NCI-H1436 treated with DMSO at 0.1 percent for 48 hours (cell line): ENCODE results near the gene OR10X1.

ENCODE experiments used
- DNase-seq: peaks from one replicate; lab custom pipeline; 2025; lab: John Stamatoyannopoulos, UW

The OR10X1 gene

DNA sequence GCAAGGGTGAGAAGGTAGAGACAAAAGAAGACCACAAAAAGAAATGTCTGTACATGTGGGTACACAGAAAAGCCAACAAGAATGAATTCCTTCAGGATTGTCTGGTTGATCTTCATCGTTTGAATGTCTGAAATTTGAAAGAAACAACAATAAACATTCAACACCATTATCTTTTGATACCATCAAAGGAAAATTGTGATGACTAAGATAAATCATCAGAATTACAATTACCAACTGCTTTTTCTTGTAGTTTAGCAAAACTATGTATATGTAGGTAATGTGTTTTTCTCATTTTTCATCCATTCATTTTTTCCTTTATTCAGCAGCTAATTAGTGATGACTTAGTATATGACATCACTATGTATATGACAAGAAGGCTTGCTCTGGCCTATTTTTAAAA is at the start of gene OR10X1:
Gene OR10X1, minus strand, starts transcription at position 167 of the 400 bp plus-strand sequence. Its CDS starts 0 bp downstream, at position 167.
- DNase-seq = no peak

- no peak for DNase-seq
These were observed 34.1 kb upstream of the OR10X1 start for GRCh38 chr1:158613764-158614163.

GRCh38 chr1:158611916-158612315 is 32.2 kb upstream of the OR10X1 start:
- DNase-seq = no peak

DNA sequence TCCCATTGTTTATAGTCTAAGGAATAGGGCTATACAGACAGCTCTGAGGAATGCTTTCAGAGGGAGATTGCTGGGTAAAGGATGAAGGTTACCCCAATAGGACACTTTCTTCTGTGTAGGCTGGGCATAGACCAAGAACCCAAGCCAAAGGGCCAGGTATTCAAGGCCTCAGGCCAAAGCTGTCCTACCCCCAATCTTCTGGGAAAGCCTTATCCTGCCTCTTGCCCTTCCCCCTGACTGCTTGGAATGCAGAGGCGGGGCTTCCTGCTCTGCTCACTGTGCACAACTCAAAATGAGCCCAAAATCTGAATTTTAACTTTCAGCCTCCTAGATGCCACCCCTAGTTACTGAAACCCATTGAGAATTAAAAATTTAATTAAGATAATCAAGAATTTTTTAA is 27.6 kb upstream of the OR10X1 start:
- DNase-seq = no peak

DNA sequence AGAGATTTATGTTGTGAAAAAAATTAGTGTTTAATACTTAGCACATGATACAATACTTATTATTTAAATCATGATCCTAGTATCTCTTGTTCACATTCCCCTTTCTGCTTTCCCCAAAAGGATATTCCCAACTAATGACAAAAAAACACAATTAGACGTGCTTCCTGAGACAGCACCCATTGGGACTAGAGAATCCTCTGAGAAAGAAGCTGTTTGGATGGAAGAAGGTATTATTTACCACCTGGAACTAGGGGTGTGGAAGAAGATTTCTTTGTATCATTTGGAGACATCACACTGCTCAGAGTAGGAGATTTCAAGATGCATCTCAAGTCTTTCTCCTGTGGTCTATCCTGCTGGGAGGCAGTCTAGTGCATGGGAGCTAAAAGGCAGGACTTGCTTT is 25.3 kb upstream of the OR10X1 start, which contains the start of gene OR10Z1:
Gene OR10Z1, plus strand, starts transcription at position 301 of the 400 bp plus-strand sequence. CDS start 1,171 bp downstream, outside the sequence.
- DNase-seq = no peak

GRCh38 chr1:158600735-158601134 is 21.0 kb upstream of the OR10X1 start:
- no peak for DNase-seq

DNA sequence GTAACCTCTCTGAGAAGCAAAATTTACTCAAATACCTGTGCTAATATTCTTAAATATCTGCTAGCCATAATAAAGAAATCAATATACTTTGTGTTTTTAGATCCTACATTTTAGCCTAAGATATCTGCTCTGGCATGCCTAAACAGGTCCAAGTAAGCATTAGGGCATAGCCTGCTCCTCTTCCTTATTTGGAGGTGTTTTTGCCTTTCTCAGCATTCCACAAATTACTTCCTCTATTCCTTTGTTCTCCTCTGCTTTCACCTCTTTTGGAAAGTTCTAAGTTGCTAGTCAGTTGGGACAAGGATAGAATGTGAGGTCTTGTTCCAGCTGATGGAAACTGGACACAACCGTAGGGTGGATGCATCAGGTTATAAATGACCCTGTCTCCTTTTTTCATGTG is 7.2 kb upstream of the OR10X1 start:
- DNase-seq = no peak

DNA sequence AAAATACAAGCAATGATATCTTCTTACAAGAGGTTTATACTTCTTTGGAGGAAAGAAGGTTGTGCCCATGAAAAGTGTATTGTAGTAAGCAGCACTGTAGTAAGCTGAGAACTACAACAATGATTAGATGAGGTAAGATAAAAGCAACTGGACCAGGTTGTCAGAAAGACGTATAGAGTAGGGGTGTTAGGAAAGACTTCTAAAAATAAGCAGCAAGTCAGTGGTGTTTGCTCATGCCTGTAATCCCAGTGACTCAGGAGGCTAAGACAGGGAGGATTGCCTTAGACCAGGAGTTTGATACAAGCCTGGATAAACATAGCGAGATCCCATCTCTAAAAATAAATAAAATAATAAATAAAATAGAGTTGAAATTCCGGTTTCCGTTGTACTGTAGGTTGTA is 4.3 kb upstream of the OR10X1 start:
- no peak for DNase-seq

DNA sequence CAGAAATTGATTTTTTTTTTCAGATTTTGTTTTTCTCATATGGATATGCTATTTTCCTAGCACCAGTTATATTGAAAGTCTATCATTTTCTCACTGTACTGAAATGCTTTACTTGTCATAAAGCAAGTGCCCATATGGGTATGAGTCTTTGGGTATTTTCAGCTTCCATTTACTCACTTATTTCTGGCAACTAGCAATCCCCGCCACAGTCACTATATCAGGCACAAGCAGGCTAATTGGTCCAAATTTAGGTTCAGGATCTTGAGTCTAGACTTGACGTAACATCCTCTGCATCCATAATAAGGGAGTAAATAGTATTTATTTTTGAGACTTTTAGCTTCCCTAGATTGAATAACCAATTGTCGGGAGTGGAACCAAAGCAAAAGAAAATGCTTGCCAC is 2.1 kb downstream of the OR10X1 start:
- no peak for DNase-seq

DNA sequence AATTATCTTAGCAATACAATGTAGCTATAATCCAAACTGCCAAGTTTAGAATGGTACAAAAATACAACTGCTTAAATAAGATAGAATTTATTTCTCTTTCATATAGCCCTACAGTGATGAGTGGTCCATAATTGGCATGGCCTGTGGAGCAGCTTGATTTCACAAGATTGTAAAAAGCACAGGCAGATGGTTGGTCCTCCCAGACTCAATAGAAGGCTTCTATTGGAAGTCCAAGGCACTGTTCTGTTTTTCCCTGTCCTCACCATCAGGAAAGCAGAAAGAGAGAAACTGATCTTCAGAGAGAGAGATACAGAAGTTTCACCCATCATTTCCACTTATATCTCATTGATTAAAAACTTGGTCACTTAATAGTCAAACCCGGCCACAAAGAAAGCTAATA is 7.5 kb downstream of the OR10X1 start:
- no peak for DNase-seq

GRCh38 chr1:158570480-158570879 is 9.2 kb downstream of the OR10X1 start, which contains the start of gene OR6P1:
Gene OR6P1 (minus strand): TSS chr1:158570580. CDS start chr1:158563604, 6,976 bp downstream.
- no peak for DNase-seq

DNA sequence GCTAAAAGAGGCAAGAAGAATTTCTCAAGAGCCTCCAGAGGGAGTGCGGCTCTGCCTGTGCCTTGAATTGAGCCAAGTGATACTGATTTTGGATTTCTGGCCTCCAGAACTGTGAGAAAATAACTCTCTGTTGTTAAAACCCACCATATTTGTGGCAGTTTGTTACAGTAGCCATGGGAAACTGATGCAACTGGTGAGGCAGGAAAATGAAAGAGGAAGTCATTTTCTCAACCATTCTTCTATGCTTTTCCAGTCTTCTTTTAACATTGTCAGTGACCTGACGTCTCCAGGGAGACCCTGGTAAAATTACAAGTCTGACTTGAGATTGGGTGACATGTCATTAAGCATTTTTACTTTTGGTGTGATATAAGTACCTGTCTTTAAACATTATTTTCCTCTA is 15.1 kb downstream of the OR10X1 start:
- DNase-seq = no peak

DNA sequence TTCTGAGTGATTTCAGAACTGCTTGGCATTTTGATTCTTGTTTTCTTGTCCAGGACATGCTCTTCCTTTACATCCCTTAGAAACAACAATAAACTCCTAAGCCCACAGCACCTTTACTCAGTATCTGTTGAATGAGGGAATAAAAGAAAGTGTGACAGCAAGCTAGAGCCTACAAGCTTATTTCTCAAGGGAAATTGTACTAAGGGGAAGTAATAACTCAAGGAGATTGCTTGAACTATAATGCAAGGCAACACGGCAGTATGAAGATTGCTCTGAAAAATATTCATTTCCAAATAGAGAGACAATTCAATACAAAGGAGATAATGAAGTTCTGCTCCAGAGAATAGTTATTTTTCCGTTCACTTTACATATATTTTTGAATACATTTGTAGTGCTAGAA is 15.8 kb downstream of the OR10X1 start:
- DNase-seq = no peak

- no peak for DNase-seq
These were observed 20.0 kb downstream of the OR10X1 start for GRCh38 chr1:158559696-158560095.

DNA sequence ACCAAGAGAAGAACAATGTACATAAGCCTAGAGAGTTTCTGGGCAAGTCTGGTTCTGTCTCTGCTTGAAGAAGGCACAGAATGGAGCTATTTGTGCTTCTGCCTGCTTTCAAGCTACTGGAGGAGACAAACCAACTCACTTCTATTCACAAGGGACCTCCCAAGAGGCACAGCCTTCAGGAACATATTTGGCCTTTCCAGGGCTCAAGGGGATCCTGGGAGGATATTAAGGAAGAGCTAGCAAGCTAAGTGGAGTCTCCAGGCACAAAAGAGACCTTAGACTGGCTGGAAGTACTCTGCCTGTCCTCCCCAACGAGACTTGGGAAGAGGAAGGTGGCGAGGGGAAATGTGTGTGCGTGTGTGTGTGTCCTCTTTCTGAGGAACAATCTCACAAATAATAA is 25.3 kb downstream of the OR10X1 start, which contains the start of gene OR6Y1:
Gene OR6Y1, minus strand, starts transcription at position 54 of the 400 bp plus-strand sequence. CDS start 6,300 bp downstream, outside the sequence.
- no peak for DNase-seq

DNA sequence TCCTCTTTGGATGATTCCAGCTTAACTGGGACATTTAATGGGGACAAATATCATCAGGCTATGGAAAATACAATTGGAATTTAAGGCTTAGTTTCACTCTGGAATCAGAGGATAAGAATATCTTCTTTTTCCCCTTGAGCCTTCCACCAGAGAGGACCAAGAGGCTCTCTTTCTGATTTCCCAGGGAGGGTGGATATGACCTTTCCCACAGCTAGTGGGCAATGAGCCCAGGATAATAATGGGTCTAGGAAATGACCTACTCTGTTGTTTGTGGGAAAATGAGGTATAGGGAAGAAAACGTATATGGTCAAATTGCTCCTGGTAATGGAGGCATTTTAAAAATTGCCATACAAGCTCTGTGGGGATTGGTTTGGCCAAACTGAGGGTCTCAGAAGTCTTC is 27.4 kb downstream of the OR10X1 start:
- no peak for DNase-seq

GRCh38 chr1:158547533-158547932 is 32.2 kb downstream of the OR10X1 start:
- no peak for DNase-seq

DNA sequence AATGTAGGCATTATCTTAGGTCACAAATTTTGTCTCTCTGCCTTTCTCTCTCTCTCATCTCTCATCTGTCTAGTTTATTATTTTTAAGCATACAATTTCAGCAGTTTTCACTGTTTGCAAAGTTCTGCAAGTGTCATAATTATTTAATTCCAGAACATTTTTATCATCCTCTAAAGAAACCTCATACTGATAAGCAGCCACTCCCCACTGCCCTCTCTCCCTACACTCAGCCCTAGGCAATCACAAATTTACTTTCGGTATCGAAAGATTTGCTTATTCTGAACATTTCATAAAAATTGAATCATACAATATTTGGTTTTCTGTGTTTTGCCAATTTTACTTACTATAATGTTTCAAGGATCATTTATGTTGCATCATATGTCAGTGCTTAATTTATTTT is 42.1 kb downstream of the OR10X1 start:
- no peak for DNase-seq

- no peak for DNase-seq
These were observed 45.2 kb downstream of the OR10X1 start for GRCh38 chr1:158534496-158534895.
